Panc1 (cell line): Measurements from ENCODE around the gene AKAP12.

Experiments
- CTCF ChIP-seq: fragments of 450-650 bp; IDR thresholded peaks from 2 replicates; pipeline ENCODE4 v1.5.1; 2017; ENCODE audit warnings: mild to moderate bottlenecking
- POLR2AphosphoS5 ChIP-seq: IDR thresholded peaks from 2 replicates; pipeline ENCODE4 v1.6.1; 2012; ENCODE audit warnings: mild to moderate bottlenecking, low read depth, low read length, moderate library complexity
- TF ChIP-seq, protein P1 (sequence below), 2 experiments: IDR thresholded peaks; 2 replicates each; pipeline ENCODE4 v1.6.1; 2011 to 2012; ENCODE audit warnings: low read depth in 2 of 2, control low read depth in 1 of 2, low read length in 1 of 2, mild to moderate bottlenecking in 1 of 2, moderate library complexity in 1 of 2; ENCODE audit not compliant: insufficient read depth in 1 of 2

DNA sequence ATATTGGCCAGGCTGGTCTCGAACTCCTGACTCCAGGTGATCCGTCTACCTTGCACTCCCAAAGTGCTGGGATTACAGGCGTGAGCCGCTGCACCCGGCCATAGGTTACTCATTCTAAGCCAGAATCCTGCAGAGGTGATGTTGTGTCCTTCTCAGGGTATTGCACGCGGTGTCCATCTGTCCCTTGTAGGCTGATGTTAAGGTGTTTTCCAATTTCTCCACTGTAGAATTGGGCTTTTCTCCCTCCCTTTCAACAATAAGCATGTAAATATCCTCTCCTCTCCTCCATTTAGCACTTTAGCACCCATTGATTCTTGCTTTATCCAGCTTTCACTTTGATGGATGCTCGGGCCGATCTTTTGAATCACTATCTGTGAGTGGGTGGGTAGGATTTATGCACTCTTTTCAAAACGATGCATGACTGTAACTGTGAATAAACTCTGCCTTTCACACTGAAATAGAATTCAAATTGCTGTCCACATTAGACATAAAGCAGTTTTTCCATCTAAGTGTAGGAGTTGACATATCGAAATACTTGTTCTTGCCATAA, 99.0 kb downstream of the AKAP12 start:
- TF ChIP-seq, protein P1, sequence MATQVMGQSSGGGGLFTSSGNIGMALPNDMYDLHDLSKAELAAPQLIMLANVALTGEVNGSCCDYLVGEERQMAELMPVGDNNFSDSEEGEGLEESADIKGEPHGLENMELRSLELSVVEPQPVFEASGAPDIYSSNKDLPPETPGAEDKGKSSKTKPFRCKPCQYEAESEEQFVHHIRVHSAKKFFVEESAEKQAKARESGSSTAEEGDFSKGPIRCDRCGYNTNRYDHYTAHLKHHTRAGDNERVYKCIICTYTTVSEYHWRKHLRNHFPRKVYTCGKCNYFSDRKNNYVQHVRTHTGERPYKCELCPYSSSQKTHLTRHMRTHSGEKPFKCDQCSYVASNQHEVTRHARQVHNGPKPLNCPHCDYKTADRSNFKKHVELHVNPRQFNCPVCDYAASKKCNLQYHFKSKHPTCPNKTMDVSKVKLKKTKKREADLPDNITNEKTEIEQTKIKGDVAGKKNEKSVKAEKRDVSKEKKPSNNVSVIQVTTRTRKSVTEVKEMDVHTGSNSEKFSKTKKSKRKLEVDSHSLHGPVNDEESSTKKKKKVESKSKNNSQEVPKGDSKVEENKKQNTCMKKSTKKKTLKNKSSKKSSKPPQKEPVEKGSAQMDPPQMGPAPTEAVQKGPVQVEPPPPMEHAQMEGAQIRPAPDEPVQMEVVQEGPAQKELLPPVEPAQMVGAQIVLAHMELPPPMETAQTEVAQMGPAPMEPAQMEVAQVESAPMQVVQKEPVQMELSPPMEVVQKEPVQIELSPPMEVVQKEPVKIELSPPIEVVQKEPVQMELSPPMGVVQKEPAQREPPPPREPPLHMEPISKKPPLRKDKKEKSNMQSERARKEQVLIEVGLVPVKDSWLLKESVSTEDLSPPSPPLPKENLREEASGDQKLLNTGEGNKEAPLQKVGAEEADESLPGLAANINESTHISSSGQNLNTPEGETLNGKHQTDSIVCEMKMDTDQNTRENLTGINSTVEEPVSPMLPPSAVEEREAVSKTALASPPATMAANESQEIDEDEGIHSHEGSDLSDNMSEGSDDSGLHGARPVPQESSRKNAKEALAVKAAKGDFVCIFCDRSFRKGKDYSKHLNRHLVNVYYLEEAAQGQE (IDR thresholded peaks at IDR 0.05; ENCODE audit: insufficient read depth in 1 of 2, low read depth in 2 of 2, low read length in 1 of 2): no peak
- no peak for TF ChIP-seq CTCF
- no peak for TF ChIP-seq POLR2AphosphoS5
